Gastrocnemius medialis (tissue), 4 donors: Measurements from ENCODE around the gene NHLRC2. TPM values are rescaled to one million over a fixed set of nuclear protein-coding genes. Genes with fewer than 3 reads are reported as not detected.

Experiments used
- ATAC-seq, 2 donors: fragments of 150-250 bp; one replicate each; pipeline ENCODE4 v1.9.1; 2016
- DNase-seq, 2 donors: peaks; one replicate each; pipeline ENCODE4 v3.0.0-alpha.2; 2019
- H3K27ac ChIP-seq, 4 donors: fragments of 200-600 bp; sonication (generic); 1 replicate in 1 of 4; 2 replicates in 3 of 4; pipeline ENCODE4 v1.5.1; 2016 to 2018; ENCODE audit warnings: mild to moderate bottlenecking in 2 of 4, moderate library complexity in 1 of 4
- H3K27me3 ChIP-seq, 3 donors: fragments of 200-600 bp; sonication (generic) in 2 of 3; 1 replicate in 1 of 3; 2 replicates in 2 of 3; pipeline versions ENCODE4 v1.5.1 to v1.6.0; 2016 to 2019; ENCODE audit warnings: mild to moderate bottlenecking in 1 of 3, moderate library complexity in 1 of 3
- H3K36me3 ChIP-seq, 2 donors: fragments of 200-600 bp; sonication (generic) in 1 of 2; one replicate each; pipeline ENCODE4 v1.5.1; 2017 to 2018
- H3K4me1 ChIP-seq, 2 donors: fragments of 200-600 bp; sonication (generic) in 1 of 2; one replicate each; pipeline ENCODE4 v1.5.1; 2016 to 2017; ENCODE audit warnings: mild to moderate bottlenecking in 2 of 2
- H3K4me3 ChIP-seq, 4 donors: fragments of 200-600 bp; sonication (generic) in 3 of 4; 1 replicate in 1 of 4; 2 replicates in 3 of 4; pipeline ENCODE4 v1.5.1; 2016 to 2019; ENCODE audit warnings: mild to moderate bottlenecking in 2 of 4
- H3K9me3 ChIP-seq, 3 donors: fragments of 200-600 bp; sonication (generic) in 2 of 3; 1 replicate in 1 of 3; 2 replicates in 2 of 3; pipeline ENCODE4 v1.5.1; 2016 to 2019
- POLR2A ChIP-seq, 2 donors: fragments of 450-650 bp; IDR thresholded peaks; one replicate each; pipeline ENCODE4 v1.6.1; 2017; ENCODE audit warnings: antibody characterized with exemption in 2 of 2, mild to moderate bottlenecking in 2 of 2, moderate library complexity in 2 of 2
- in situ Hi-C, 4 donors: fragments of 200-750 bp; cut with MboI; loops; one replicate each; pipeline versions ENCODE4 v1.15.0 to v1.8.0; 2017; ENCODE audit warnings: low sequenced_read_pairs in 4 of 4
- intact Hi-C: fragments of 100-400 bp; cut with DNase I; formaldehyde crosslinking; loops from one replicate; pipeline ENCODE4 v1.15.1; 2023; ENCODE audit warnings: low total_unique reads
- total RNA-seq, 4 donors: library from RNA; depleted of rRNA; stranded (reverse); fragments of >200 nt; gene quantifications; one replicate each; pipeline versions ENCODE4 v1.1.0 to v1.2.3, GENCODE V29; 2016
- TF ChIP-seq, protein P1 (sequence below), 5 experiments: fragments of 450-650 bp in 3 of 5; fragments of 200-600 bp in 2 of 5; sonication (generic) in 2 of 5; IDR thresholded peaks in 4 of 5; conservative IDR thresholded peaks in 1 of 5; 1 replicate in 4 of 5; 2 replicates in 1 of 5; pipeline ENCODE4 v1.5.1; 2016 to 2019; ENCODE audit warnings: antibody characterized with exemption in 5 of 5, mild to moderate bottlenecking in 3 of 5, moderate library complexity in 3 of 5

Gene NHLRC2
- total RNA-seq, 4 donors from 2014 or later = 11.4 to 109 (median 40.7) TPM

DNA sequence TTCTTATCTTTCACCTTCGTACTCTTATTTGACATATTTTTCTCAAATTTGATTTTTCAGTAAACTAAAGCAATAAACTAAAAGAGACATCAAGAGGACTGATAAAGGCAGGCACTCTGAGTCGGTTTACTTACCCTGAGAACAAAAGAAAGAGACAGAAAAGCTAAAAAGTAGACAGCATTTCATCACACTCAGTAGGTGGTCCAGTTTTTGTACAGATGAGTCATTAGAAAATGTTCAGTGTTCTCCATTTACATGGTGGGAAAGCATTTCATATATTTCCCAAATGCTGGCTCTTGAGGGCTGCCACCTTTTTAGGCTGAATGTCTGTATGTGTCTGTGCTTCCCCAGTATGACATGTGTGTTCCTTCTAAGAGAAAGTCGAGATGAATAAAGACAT is 52.7 kb downstream of the NHLRC2 start:
- ATAC-seq (no peak), DNase-seq (no peak)
- Histone ChIP-seq H3K36me3 (peaks cover 0 to 89% of the 10 kb centered on the region in 2 donors), H3K27me3 (no peaks in the 10 kb centered on the region), H3K4me3 (no peak overlapping the region), H3K4me1 (no peaks in the 10 kb centered on the region), H3K27ac (no peak overlapping the region), H3K9me3 (no peaks in the 10 kb centered on the region)
- TF ChIP-seq, protein P1, sequence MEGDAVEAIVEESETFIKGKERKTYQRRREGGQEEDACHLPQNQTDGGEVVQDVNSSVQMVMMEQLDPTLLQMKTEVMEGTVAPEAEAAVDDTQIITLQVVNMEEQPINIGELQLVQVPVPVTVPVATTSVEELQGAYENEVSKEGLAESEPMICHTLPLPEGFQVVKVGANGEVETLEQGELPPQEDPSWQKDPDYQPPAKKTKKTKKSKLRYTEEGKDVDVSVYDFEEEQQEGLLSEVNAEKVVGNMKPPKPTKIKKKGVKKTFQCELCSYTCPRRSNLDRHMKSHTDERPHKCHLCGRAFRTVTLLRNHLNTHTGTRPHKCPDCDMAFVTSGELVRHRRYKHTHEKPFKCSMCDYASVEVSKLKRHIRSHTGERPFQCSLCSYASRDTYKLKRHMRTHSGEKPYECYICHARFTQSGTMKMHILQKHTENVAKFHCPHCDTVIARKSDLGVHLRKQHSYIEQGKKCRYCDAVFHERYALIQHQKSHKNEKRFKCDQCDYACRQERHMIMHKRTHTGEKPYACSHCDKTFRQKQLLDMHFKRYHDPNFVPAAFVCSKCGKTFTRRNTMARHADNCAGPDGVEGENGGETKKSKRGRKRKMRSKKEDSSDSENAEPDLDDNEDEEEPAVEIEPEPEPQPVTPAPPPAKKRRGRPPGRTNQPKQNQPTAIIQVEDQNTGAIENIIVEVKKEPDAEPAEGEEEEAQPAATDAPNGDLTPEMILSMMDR (IDR thresholded peaks at IDR 0.05 in 4 of 5, conservative IDR thresholded peaks at IDR 0.05 in 1 of 5) = no peak
- no peak for TF ChIP-seq POLR2A (IDR thresholded peaks at IDR 0.05)
- intact Hi-C loops (no loop called here), in situ Hi-C loops (no loop called here)

DNA sequence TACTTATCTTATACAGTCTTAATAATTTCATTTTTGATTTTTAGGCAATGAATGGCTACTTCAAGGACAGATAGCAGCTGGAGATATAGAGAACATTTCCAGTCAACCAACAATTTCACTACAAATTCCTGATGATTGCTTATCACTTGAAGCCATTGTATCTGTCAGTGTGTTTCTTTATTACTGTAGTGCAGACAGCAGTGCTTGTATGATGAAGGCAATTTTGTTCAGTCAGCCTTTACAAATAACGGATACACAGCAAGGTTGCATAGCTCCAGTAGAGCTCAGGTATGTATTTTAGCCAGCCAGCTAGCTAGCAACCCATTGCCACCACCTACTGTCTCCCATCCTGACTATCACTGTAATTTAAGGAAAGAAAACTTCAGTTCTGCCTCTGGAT is 53.8 kb downstream of the NHLRC2 start:
- Histone ChIP-seq H3K9me3 (no peaks in the 10 kb centered on the region), H3K4me1 (no peaks in the 10 kb centered on the region), H3K36me3 (peaks cover 0 to 86% of the 10 kb centered on the region in 2 donors), H3K27ac (no peak overlapping the region), H3K27me3 (no peaks in the 10 kb centered on the region), H3K4me3 (no peak overlapping the region)
- TF ChIP-seq POLR2A (IDR thresholded peaks at IDR 0.05) = no peak
- TF ChIP-seq, protein P1 (IDR thresholded peaks at IDR 0.05 in 4 of 5, conservative IDR thresholded peaks at IDR 0.05 in 1 of 5) = no peak
- intact Hi-C loops (no loop called here), in situ Hi-C loops (no loop called here)
- DNase-seq = no peak
- ATAC-seq = no peak

DNA sequence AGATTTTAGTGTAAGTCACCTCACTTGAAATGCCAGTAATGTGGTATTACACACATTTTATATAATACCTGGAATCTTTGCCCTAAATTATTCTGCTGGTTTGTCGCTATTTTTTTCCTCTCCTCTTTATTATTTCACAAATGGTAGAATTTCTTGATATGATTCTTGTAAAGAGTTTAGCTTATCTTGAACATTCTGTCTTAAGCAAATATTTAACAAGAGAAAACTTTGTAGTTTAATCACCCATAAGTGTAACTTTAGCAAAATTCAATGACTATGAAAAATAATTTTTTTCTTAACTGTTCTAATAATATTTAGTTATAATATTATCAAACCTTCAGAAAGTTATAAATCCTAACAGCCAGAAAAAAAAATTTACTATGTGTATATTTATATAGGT is 56.7 kb downstream of the NHLRC2 start:
- H3K4me1 ChIP-seq = no peaks in the 10 kb centered on the region
- intact Hi-C loops (no loop called here), in situ Hi-C loops (no loop called here)
- no peak for ATAC-seq
- no peaks in the 10 kb centered on the region for H3K27me3 ChIP-seq
- no peak overlapping the region for H3K27ac ChIP-seq
- DNase-seq = no peak
- peaks cover 0 to 60% of the 10 kb centered on the region in 2 donors for H3K36me3 ChIP-seq
- no peaks in the 10 kb centered on the region for H3K9me3 ChIP-seq
- no peak for TF ChIP-seq POLR2A (IDR thresholded peaks at IDR 0.05)
- TF ChIP-seq, protein P1 (IDR thresholded peaks at IDR 0.05 in 4 of 5, conservative IDR thresholded peaks at IDR 0.05 in 1 of 5) = no peak
- H3K4me3 ChIP-seq = no peak overlapping the region

GRCh38 chr10:113911839-113912238 is 57.4 kb downstream of the NHLRC2 start:
- DNase-seq (no peak), ATAC-seq (no peak)
- H3K4me3 ChIP-seq = no peak overlapping the region
- H3K4me1 ChIP-seq = no peaks in the 10 kb centered on the region
- H3K9me3 ChIP-seq = no peaks in the 10 kb centered on the region
- H3K36me3 ChIP-seq = peaks cover 0 to 53% of the 10 kb centered on the region in 2 donors
- no peak overlapping the region for H3K27ac ChIP-seq
- intact Hi-C loops = no loop called here
- TF ChIP-seq POLR2A (IDR thresholded peaks at IDR 0.05) = no peak
- TF ChIP-seq, protein P1 (IDR thresholded peaks at IDR 0.05 in 4 of 5, conservative IDR thresholded peaks at IDR 0.05 in 1 of 5) = no peak
- in situ Hi-C loops = no loop called here
- no peaks in the 10 kb centered on the region for H3K27me3 ChIP-seq

- intact Hi-C loops = no loop called here
- in situ Hi-C loops = no loop called here
These were observed 58.1 kb downstream of the NHLRC2 start for GRCh38 chr10:113912582-113912981.

More at GRCh38 chr10:113912582-113912981, 58.1 kb downstream of the NHLRC2 start:
- no peak overlapping the region for H3K4me3 ChIP-seq
- TF ChIP-seq POLR2A (IDR thresholded peaks at IDR 0.05) = no peak
- DNase-seq (no peak), ATAC-seq (no peak)
- no peaks in the 10 kb centered on the region for H3K4me1 ChIP-seq
- no peaks in the 10 kb centered on the region for H3K9me3 ChIP-seq
- H3K36me3 ChIP-seq = peaks cover 0 to 46% of the 10 kb centered on the region in 2 donors
- H3K27me3 ChIP-seq = no peaks in the 10 kb centered on the region
- H3K27ac ChIP-seq = no peak overlapping the region
